DMS79 treated with DMSO at 0.1 percent for 48 hours (cell line): ENCODE results near the gene HLA-DRB1.
"Not testable (repeated sequence)": the region's sequence is repeated elsewhere in the genome, so short reads cannot be mapped to it uniquely, and the experiment has no call there.

ENCODE experiments used
- DNase-seq: peaks from one replicate; lab custom pipeline; 2025; lab: John Stamatoyannopoulos, UW

The HLA-DRB1 gene

GRCh38 chr6:32558426-32559057 is 31.1 kb downstream of the HLA-DRB1 start:
- no peak for DNase-seq

DNA sequence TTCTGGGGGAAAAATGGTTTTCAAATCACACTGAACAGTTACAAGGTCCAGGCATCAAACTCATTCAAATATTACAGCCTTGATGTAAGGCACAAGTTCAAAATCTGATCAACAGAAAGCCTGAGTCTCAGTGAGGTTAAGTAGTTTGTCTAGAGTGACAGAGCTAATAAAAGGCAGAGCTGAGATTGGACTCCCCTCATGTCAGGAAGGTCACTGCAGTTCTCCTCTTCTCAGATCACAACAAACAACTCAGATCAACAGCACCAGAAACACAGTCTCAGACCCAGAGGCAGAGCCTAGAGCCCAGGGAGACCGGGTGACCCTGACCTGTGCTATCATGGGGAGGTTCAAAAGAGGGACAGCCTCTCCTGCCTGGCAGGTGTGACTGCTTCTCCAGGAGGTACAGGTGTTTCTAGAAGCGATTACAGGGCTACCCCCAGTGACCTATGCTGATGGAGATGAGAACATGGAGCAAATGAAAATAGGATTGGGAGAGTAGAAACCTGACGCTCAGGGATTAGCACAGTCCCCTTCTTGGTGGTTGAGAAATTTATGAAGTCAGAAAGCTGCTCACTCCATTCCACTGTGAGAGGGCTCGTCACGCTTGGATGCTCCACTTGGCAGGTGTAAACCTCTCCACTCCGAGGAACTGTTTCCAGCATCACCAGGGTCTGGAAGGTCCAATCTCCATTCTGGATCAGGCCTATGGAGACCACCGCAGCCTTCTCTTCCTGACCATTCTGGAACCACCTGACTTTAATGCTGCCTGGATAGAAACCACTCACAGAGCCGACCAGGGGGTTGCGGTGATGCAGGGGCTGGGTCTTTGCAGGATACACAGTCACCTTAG is 35.3 kb downstream of the HLA-DRB1 start:
- DNase-seq: no peak

DNA sequence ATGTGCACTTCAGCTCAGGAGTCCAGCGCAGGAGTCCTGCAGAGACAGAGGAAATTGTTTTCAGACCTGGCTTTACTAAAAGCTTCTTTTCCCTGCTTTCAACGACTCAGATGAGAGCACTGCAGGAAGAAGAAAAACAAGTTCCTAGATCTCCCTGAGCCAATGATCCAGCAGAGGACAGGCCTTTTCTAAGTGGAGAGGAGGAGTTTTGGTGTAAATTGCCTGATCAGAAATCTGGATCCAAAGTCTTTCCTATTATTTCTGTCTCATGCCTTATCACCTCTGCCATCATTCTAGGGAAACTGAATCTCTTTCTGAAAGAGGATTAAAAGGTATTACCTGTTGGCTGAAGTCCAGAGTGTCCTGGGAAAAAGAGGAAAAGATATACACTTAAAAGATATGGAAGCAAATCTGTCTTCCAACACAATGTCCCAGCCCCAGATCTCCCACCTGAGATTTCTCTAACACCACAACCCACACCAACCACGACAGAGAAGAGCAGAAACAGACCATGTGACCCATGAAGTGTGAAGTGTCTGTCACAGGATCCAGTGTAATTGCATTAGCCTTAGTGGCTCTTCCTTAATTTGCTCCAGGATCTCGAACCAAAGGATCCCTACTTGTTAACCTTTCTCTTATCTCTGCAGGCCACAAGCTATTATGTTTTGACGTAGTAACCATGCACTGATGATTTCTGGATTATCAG is 36.5 kb downstream of the HLA-DRB1 start:
- no peak for DNase-seq

GRCh38 chr6:32551410-32551809 is 38.2 kb downstream of the HLA-DRB1 start:
- DNase-seq: no peak

- no peak for DNase-seq
Measured at GRCh38 chr6:32539839-32540238, 49.8 kb downstream of the HLA-DRB1 start.

DNA sequence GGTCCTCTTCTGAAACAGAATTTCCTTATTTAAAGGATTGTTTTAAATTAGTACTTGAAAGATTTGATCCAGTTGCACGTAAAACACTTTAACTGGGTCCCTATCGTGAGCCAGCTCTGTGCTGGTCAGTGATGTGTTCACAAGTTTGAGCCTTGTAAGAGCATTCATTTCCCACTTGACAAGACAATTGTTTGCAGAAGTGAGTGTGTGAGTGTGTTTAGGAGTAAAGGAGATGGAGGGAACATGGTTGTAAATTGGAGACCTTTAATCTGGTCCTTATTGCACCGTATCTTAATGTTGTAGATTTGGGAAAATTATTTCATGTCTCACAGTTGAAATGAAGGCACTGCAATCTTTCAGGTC is 59.2 kb downstream of the HLA-DRB1 start:
- DNase-seq: not testable (repeated sequence)

DNA sequence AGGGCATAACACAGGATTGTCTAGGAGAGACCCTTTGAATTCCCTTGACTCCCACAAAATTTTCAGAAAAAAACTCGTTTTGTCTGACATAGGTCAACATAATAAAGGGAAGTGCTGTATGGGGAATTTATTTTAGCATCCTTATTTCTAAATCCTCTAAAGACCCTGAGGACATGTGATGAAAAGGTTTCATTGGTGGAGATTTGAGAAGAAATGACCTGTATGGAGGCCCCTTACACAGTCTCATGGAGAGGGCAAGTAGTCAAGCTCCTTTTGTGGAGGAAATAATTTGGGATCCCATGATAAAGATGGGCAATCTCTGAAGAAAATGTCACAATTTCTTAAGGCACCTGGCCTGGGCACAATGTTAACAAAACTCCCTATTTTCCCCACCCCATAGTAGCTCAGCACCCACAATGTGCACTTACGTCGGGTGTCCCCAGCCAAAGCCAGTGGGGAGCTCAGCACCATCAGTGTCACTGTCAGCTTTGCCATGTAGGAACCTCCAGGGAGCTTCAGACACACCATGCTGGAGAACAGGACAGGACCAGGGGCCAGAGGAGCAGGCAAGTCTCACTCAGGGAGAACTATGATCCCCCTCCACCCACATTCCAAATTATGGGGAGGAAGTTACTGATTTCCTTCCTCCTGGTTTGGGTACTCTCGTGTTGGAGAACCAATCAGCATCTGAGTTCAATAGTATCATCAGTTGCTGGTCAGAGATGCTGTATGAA is 59.8 kb downstream of the HLA-DRB1 start, which contains the start of gene HLA-DRB5:
HLA-DRB5 (minus strand) TSS at position 591 of the 734 bp plus-strand sequence; CDS start at position 528, 63 bp downstream.
- no peak for DNase-seq
